Muscle layer of colon (tissue), 2 donors: Measurements from ENCODE around the gene GAMT.

Experiments used
- H3K27ac ChIP-seq: one replicate; pipeline ENCODE4 v1.7.0; 2013; ENCODE audit warnings: low read depth, mild to moderate bottlenecking, low read length, moderate library complexity
- H3K27me3 ChIP-seq, 2 donors: one replicate each; pipeline ENCODE4 v1.7.0; 2013; ENCODE audit warnings: low read length in 2 of 2, mild to moderate bottlenecking in 2 of 2; ENCODE audit not compliant: insufficient read depth in 2 of 2, control insufficient read depth in 1 of 2
- H3K36me3 ChIP-seq: one replicate; pipeline ENCODE4 v1.7.0; 2013; ENCODE audit warnings: mild to moderate bottlenecking, low read length; ENCODE audit not compliant: insufficient read depth
- H3K4me1 ChIP-seq: one replicate; pipeline ENCODE4 v1.7.0; 2013; ENCODE audit warnings: mild to moderate bottlenecking, low read length; ENCODE audit not compliant: insufficient read depth
- H3K4me3 ChIP-seq, 2 donors: one replicate each; pipeline ENCODE4 v1.7.0; 2013; ENCODE audit warnings: low read length in 2 of 2, low read depth in 1 of 2, mild to moderate bottlenecking in 1 of 2, moderate library complexity in 1 of 2
- H3K9ac ChIP-seq: one replicate; pipeline ENCODE4 v1.7.0; 2013; ENCODE audit warnings: low read length
- H3K9me3 ChIP-seq: one replicate; pipeline ENCODE4 v1.7.0; 2013; ENCODE audit warnings: mild to moderate bottlenecking, low read length
- donor health status: abdominal sarcoma.
- donor health status: Adenocarcinoma of cecum.

The GAMT gene

DNA sequence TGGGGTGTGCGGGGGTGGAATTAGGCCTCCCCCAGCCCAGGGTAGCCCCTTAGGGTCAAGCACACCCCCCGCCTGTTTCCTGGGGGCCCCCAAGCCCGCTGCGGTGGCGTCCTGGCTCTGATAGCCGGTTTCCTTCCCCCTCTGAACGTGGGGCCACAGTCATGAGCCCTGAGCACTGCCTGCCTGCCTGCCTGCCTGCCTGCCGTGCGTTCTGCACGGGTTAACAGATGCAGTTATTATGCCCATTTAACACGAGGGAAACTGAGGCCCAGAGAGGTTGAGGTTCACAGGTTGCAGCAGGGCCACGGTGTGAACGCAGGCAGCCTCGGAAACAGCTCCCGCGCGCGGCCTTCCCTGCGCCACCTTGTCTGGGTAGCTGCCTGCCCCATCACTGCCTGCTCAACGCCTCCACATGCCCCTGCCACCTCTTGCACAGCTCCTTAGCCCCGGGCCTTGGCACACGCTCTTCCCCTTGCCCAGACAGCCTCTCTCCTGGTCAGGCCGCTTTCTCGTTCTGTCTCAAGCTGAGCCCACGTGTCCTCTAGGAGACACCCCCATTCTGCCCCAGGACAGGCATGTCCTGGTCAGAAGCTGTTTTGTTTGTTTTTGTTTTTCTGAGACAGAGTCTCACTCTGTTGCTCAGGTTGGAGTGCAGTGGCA, 1.2 kb upstream of the GAMT start:
- no peak overlapping the region for H3K4me3 ChIP-seq
- H3K9me3 ChIP-seq: no peaks in the 10 kb centered on the region
- peaks cover 0 to 8% of the 10 kb centered on the region in 2 donors for H3K27me3 ChIP-seq
- H3K9ac ChIP-seq: no peak overlapping the region
- H3K4me1 ChIP-seq: peaks cover 10% of the 10 kb centered on the region
- H3K36me3 ChIP-seq: no peaks in the 10 kb centered on the region
- H3K27ac ChIP-seq: no peak overlapping the region

DNA sequence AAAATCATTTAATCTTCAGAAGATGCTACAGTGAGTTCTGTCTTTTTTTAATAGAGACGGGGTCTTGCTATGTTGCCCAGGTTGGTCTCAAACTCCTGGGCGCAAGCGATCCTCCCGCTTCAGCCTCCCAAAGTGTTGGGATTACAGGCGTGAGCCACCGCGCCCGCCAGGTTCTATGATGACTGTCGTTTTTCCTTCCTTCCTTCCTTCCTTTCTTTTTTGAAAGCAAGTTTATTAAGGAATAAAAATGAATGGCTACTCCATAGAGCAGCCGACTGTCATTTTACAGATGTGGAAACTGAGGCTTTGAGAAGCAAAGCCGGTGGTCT, 511 bp upstream of the GAMT start:
- no peak overlapping the region for H3K9ac ChIP-seq
- H3K27ac ChIP-seq: no peak overlapping the region
- no peaks in the 10 kb centered on the region for H3K9me3 ChIP-seq
- H3K27me3 ChIP-seq: peaks cover 0 to 8% of the 10 kb centered on the region in 2 donors
- H3K4me3 ChIP-seq: peak overlapping the region; percentile 28 to 49
- no peaks in the 10 kb centered on the region for H3K36me3 ChIP-seq
- H3K4me1 ChIP-seq: peaks cover 10% of the 10 kb centered on the region

DNA sequence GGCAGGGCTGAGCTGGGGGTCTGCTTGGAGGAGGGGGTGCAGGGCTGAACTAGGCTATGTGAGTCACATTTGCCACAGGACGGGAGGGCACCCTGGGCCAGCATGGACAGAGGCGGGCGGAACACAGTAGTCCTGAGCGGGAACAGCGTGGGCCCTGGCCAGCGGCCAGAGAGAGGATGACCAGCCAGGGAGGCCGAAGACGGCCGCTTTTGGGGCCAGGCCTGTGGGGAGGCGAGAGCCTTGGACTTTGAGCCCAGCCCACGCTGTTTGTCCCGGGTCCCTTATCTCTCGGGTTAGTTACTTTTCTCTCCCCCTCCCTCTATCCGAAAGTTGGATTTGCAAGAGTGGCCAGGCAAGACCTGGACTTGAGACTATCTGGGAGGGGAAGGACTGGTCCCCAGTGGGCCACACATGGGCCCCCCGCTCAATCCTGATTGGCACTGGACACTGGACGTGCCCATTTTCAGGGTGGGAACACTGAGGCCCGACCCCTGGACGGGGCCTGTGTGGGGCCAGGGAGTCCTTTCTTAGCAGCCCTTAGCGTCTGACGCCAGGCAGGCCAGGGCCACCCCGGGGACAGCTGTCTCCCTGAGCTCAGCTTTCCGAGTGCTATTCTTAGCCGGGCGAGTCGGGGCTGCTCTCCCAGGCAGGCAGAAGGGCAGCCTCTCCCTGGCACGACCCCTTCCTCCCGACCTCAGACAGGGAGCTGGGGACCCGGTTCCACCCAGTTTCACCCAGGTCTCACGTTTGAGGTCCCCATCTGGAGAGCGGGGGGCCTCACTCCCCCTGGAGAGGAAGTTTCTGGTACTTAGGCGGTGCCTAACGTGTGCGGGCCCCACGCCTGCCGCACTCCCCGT, 833 bp downstream of the GAMT start:
- peaks cover 10% of the 10 kb centered on the region for H3K4me1 ChIP-seq
- H3K9me3 ChIP-seq: no peaks in the 10 kb centered on the region
- H3K27me3 ChIP-seq: peaks cover 0 to 8% of the 10 kb centered on the region in 2 donors
- H3K4me3 ChIP-seq: peak overlapping the region; percentile 28 to 54
- H3K9ac ChIP-seq: no peak overlapping the region
- no peak overlapping the region for H3K27ac ChIP-seq
- H3K36me3 ChIP-seq: no peaks in the 10 kb centered on the region

DNA sequence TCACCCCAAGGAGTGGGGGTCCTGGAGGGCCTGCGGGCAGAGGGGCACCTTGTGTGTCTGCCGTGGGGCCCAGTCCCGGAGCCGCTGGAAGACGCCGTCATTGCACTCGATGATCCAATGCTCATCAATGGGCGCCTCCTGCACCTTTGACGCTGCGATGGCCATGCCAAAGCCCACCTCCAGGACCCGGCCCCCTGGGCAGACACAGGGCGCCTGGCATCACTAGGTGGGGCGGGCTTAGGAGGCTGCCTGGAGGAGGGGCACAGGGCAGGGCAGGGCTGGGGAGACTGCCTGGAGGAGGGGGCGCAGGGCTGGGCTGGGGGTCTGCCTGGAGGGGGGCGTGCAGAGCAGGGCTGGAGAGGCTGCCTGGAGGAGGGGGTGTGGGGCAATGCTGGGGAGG, 1.6 kb downstream of the GAMT start:
- H3K27ac ChIP-seq: no peak overlapping the region
- H3K27me3 ChIP-seq: peaks cover 0 to 8% of the 10 kb centered on the region in 2 donors
- no peaks in the 10 kb centered on the region for H3K36me3 ChIP-seq
- H3K4me3 ChIP-seq: no peak overlapping the region
- no peak overlapping the region for H3K9ac ChIP-seq
- H3K9me3 ChIP-seq: no peaks in the 10 kb centered on the region
- peaks cover 10% of the 10 kb centered on the region for H3K4me1 ChIP-seq

DNA sequence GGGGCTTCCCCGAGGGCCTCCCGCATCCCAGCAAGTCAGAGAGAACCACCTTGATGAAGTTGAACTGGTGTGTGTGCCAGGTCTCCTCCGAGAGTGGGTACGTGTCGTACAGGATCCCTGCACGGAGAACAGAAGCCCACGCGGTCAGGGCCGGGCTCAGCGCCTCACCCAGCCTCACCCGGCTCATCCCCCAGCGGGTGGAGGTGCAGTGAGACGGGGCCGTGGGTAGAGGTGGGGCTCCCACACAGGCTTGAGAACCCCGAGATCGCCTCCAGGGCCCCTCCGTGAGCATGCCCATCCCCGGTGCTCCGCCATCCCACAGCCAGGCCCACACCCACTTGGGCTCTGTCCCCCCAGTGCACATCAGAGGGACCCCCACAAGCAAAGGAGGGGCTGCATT, 2.3 kb downstream of the GAMT start:
- Histone ChIP-seq H3K36me3 (no peaks in the 10 kb centered on the region), H3K27me3 (peaks cover 0 to 8% of the 10 kb centered on the region in 2 donors), H3K9me3 (no peaks in the 10 kb centered on the region), H3K4me3 (no peak overlapping the region), H3K27ac (no peak overlapping the region), H3K9ac (no peak overlapping the region), H3K4me1 (peaks cover 10% of the 10 kb centered on the region)

DNA sequence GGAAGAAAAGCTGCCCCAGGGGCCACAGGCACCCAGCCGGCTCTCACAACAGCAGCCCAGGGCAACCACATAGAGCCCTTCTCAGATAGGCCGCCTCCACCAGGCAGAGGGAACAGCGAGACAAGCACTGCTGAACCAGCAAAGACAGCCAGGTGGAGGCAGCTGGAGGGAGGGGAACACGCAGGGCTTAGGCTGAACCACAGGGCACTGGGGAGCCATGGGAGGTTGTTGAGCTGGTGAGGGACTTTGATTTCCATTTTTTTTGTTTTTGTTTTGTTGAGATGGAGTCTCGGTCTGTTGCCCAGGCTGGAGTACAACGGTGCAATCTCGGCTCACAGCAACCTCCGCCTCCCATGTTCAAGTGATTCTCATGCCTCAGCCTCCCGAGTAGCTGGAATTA, 3.5 kb downstream of the GAMT start:
- Histone ChIP-seq H3K27me3 (peaks cover 0 to 8% of the 10 kb centered on the region in 2 donors), H3K4me1 (peaks cover 10% of the 10 kb centered on the region), H3K27ac (no peak overlapping the region), H3K9ac (no peak overlapping the region), H3K4me3 (no peak overlapping the region), H3K36me3 (peaks cover 10% of the 10 kb centered on the region), H3K9me3 (no peaks in the 10 kb centered on the region)

DNA sequence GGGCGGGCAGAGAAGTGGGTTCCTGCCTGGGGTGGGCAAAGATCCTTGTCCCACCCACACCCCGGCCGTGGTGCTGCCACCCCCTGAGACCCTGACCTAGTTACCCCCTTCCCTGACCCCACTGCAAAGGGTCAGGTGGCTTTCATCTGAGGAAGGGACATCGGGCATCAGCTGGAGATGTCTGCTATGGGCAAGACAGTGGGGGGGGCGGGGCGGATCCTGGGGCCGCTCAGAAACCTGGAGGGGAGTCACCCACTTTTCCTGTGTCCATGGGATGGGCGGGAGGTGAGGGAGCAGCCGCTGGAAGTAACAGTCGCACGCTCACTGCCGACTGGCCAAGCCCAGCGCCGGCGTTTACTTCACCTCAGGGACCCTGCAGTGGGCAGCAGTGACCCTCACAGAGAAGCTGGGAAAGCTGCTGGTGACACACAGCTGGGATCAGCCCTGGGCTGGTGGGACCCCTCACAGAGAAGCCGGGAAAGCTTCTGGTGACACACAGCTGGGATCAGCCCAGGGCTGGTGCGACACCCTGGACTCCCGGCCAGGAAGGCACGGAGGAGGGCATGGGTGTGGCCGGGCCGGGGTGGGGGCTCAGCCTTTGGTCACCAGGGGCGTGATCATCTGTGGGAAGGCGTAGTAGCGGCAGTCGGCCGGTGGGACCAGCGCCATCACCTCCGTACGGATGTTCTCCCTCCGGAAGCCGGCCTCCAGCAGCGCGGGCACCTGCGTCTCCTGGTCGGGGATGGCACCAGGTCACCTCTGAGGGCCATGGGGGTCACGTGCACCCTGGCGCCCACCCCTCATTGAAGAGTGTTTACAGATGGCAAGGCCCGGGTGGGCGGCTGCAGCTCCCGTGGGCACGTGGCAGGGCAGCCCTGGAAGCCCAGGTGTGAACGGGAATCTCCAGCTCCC, 4.3 kb downstream of the GAMT start:
- Histone ChIP-seq H3K27ac (no peak overlapping the region), H3K27me3 (peaks cover 0 to 1% of the 10 kb centered on the region in 2 donors), H3K9ac (no peak overlapping the region), H3K36me3 (peaks cover 16% of the 10 kb centered on the region), H3K9me3 (no peaks in the 10 kb centered on the region), H3K4me1 (peaks cover 10% of the 10 kb centered on the region), H3K4me3 (no peak overlapping the region)

DNA sequence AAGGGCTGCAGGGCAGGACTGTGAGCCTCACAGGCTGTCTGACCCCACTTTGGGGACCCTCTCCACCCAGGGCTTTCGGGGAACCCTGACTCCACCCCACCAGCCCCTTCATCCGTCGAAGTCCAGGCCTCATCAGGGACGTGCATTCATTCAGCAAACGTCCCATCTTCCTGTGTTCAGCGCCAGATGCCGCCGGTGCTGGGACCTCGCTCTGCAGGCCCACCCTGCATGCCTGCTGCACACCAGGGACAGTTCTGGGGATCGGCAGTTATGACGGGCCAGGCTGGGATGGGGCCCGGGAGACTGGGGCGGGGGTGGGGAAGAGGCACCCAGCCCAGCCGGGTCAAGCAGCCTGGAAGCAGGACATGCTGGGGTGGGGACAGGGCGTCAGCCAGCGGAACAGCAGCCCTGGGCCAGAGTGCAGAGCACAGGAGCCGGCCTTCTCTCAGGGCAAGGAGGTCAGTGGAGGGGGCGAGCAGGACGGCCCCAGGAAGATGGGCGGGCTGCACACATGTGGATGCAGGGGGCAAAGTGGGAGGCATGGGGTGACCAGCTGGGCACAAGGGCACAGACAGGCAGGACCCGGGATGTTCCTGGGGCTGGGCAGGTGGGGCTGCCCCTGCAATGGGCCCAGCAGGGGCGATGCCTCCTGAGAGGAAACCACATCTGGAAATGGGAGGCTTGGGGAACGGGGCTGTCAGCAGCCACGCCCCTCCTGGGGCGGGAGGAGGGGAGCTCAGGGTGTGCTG, 5.1 kb downstream of the GAMT start:
- Histone ChIP-seq H3K27ac (no peak overlapping the region), H3K9ac (no peak overlapping the region), H3K4me3 (no peak overlapping the region), H3K27me3 (no peaks in the 10 kb centered on the region), H3K4me1 (peaks cover 6% of the 10 kb centered on the region), H3K9me3 (no peaks in the 10 kb centered on the region), H3K36me3 (peaks cover 19% of the 10 kb centered on the region)

DNA sequence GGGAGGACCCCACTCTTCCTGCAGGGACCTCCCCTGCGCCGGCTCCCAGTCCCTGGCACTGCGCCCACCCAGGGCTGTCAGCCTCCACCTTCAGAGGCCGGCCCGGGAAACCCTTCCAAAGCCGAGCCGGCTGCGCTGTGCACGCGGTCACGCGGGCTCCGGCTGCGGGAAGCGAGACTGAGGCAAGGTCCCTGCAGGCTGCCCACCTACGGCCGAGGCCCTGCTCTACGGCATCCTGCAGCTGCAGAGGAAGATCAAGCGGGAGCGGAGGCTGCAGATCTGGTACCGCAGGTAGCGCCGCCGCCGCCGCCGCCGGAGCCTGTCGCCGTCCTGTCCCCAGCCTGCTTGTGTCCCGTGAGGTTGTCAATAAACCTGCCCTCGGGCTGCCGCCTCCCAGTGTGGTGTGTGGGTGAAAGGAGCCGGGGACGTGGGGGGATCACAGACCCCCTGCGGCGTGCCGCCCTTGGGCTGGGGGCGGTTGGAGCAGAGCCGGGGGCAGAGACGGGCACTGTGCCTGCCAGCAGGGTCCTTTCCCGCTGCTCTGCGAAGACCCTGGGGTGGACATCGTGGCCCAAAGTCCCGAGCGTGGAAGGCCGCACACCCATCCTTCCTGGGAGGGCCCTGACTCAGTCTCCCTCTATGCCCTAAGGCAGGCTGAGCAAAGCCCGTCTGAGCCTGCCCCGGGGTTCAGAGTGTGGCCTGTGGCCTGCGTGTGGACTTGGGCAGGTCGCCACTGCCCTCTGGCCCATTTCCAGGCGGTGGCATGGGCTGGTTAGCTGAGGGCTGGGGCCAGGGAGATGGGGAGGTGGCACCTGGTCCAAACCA, 5.9 kb downstream of the GAMT start:
- H3K27ac ChIP-seq: no peak overlapping the region
- H3K9ac ChIP-seq: no peak overlapping the region
- no peaks in the 10 kb centered on the region for H3K27me3 ChIP-seq

More for the DNA sequence above, 5.9 kb downstream of the GAMT start:
- H3K9me3 ChIP-seq: no peaks in the 10 kb centered on the region
- no peak overlapping the region for H3K4me3 ChIP-seq
- peaks cover 24% of the 10 kb centered on the region for H3K36me3 ChIP-seq
- peaks cover 3% of the 10 kb centered on the region for H3K4me1 ChIP-seq
